ENCODE data around the gene GDF10. TPM values are rescaled to one million over a fixed set of nuclear protein-coding genes. Genes with fewer than 3 reads are reported as not detected.

Gene GDF10
- total and polyA plus RNA-seq, 12 donors = 0.10 to 1.6 (median 0.42) TPM

GRCh38 chr10:47301833-47302232 lies 1.8 kb downstream of the GDF10 start:
- peaks cover 0 to 10% (median 4%) of the 10 kb centered on the region in 9 donors for H3K4me1 ChIP-seq
- no peak overlapping the region for H3K4me3 ChIP-seq

GRCh38 chr10:47303105-47303504 lies 3.1 kb downstream of the GDF10 start:
- Histone ChIP-seq H3K4me1 (peaks cover 0 to 10% (median 4%) of the 10 kb centered on the region in 9 donors), H3K27ac (no peak overlapping the region), H3K36me3 (no peaks in the 10 kb centered on the region), H3K27me3 (peaks cover 8 to 59% (median 37%) of the 10 kb centered on the region in 7 donors), H3K9me3 (no peaks in the 10 kb centered on the region), H3K4me3 (no peak overlapping the region)
- intact Hi-C loops (cut with DNase I) = loop anchor here in 1 of 10 donors (10.0 kb wide), 1 partner anchor 1118 kb away; no protein-coding TSS in a partner anchor
- WGBS, 2 donors = 85 to 86% methylated on average over 7 of the region's 7 CpGs
- ATAC-seq (no peak), DNase-seq (no peak)
- TF ChIP-seq CTCF (IDR thresholded peaks at IDR 0.05) = no peak

More at GRCh38 chr10:47301833-47302232, 1.8 kb downstream of the GDF10 start:
- no peak for ATAC-seq
- Histone ChIP-seq H3K9me3 (no peaks in the 10 kb centered on the region), H3K36me3 (no peaks in the 10 kb centered on the region), H3K27me3 (peaks cover 8 to 69% (median 44%) of the 10 kb centered on the region in 7 donors), H3K27ac (no peak overlapping the region)
- DNase-seq = no peak
- intact Hi-C loops (cut with DNase I) = loop anchor here in 1 of 10 donors (10.0 kb wide), 1 partner anchor 1117 kb away; no protein-coding TSS in a partner anchor
- WGBS, 2 donors = 70 to 86% methylated on average over 2 of the region's 2 CpGs
- no peak for TF ChIP-seq CTCF (IDR thresholded peaks at IDR 0.05)

- Histone ChIP-seq H3K36me3 (no peaks in the 10 kb centered on the region), H3K27me3 (peaks cover 8 to 61% (median 36%) of the 10 kb centered on the region in 7 donors), H3K4me1 (peaks cover 0 to 10% (median 4%) of the 10 kb centered on the region in 9 donors), H3K27ac (no peak overlapping the region), H3K4me3 (no peak overlapping the region), H3K9me3 (no peaks in the 10 kb centered on the region)
- no peak for TF ChIP-seq CTCF (IDR thresholded peaks at IDR 0.05)
- DNase-seq = no peak
- no peak for ATAC-seq
- intact Hi-C loops (cut with DNase I) = loop anchor here in 1 of 10 donors (10.0 kb wide), 1 partner anchor 1119 kb away; no protein-coding TSS in a partner anchor
- 90 to 92% methylated on average over 6 of the region's 6 CpGs for WGBS, 2 donors
These were observed 3.9 kb downstream of the GDF10 start for GRCh38 chr10:47303866-47304265.

- Histone ChIP-seq H3K36me3 (no peaks in the 10 kb centered on the region), H3K27ac (no peak overlapping the region), H3K27me3 (peaks cover 0 to 60% (median 30%) of the 10 kb centered on the region in 7 donors), H3K9me3 (no peaks in the 10 kb centered on the region), H3K4me1 (peaks cover 0 to 8% (median 2%) of the 10 kb centered on the region in 9 donors), H3K4me3 (no peak overlapping the region)
- ATAC-seq (no peak), DNase-seq (no peak)
- 50 to 74% methylated on average over 2 of the region's 2 CpGs for WGBS, 2 donors
- no peak for TF ChIP-seq CTCF (IDR thresholded peaks at IDR 0.05)
- intact Hi-C loops (cut with DNase I) = loop anchor here in 1 of 10 donors (10.0 kb wide), 1 partner anchor 1121 kb away; no protein-coding TSS in a partner anchor
These were observed 5.6 kb downstream of the GDF10 start for GRCh38 chr10:47305566-47305965.
